IMR-90 (cell line): ENCODE data around the gene GAS7. TPM values are rescaled to one million over a fixed set of nuclear protein-coding genes. Genes with fewer than 3 reads are reported as not detected.

Experiments used
- ATAC-seq: fragments of 200-7000 bp; cut with Tn5 transposase; 2 replicates; pipeline ENCODE4 v1.9.1; 2020; ENCODE audit warnings: low read depth, mild to moderate bottlenecking, moderate library complexity
- BruUV-seq: library from RNA; stranded (reverse); fragments of 400-500 nt; replicated peaks from 2 replicates; lab custom pipeline; 2021; lab: Mats Ljungman, UMichigan
- CTCF ChIA-PET: fragments of 300-600 bp; formaldehyde crosslinking; extraction: SDS; loops from one replicate; lab custom pipeline; 2021; ENCODE audit warnings: antibody characterized with exemption; lab: Yijun Ruan, JAX
- POLR2A ChIA-PET: fragments of 300-600 bp; sonication (Branson Sonifier 250); formaldehyde crosslinking; loops from one replicate; lab custom pipeline; 2022; ENCODE audit warnings: antibody characterized with exemption; ENCODE audit not compliant: unreplicated experiment; lab: Charles Lee
- DNase-seq: peaks from one replicate; pipeline ENCODE4 v3.0.0; 2013
- H2AFZ ChIP-seq: replicated peaks from 2 replicates; pipeline ENCODE3; 2013; ENCODE audit warnings: low read length, mild to moderate bottlenecking; ENCODE audit not compliant: poor library complexity
- H2AK5ac ChIP-seq: 2 replicates; pipeline ENCODE4 v1.6.1; 2013; ENCODE audit warnings: low read depth, low read length, inconsistent platforms
- H2AK9ac ChIP-seq: replicated peaks from 2 replicates; pipeline ENCODE3; 2013; ENCODE audit warnings: mild to moderate bottlenecking, low read depth, low read length, moderate library complexity; ENCODE audit not compliant: poor library complexity
- H2BK120ac ChIP-seq: 2 replicates; pipeline ENCODE4 v1.6.1; 2013; ENCODE audit warnings: low read depth, low read length, inconsistent platforms
- H2BK15ac ChIP-seq: 3 replicates; pipeline ENCODE4 v1.6.1; 2013; ENCODE audit warnings: low read depth, low read length, inconsistent platforms
- H2BK20ac ChIP-seq: 2 replicates; pipeline ENCODE4 v1.6.1; 2013; ENCODE audit warnings: low read depth, mild to moderate bottlenecking, inconsistent platforms, low read length, moderate library complexity
- H2BK5ac ChIP-seq: 2 replicates; pipeline ENCODE4 v1.6.1; 2013; ENCODE audit warnings: mild to moderate bottlenecking, low read depth, low read length, inconsistent platforms; ENCODE audit not compliant: poor library complexity, severe bottlenecking
- H3K14ac ChIP-seq: replicated peaks from 2 replicates; pipeline ENCODE4 v1.6.1; 2013; ENCODE audit warnings: low read depth, low read length, inconsistent platforms
- H3K18ac ChIP-seq: 2 replicates; pipeline ENCODE4 v1.6.1; 2013; ENCODE audit warnings: low read depth, low read length, control low read depth
- H3K23ac ChIP-seq: 2 replicates; pipeline ENCODE4 v1.6.1; 2013; ENCODE audit warnings: low read depth, low read length, inconsistent platforms
- H3K27ac ChIP-seq: 2 replicates; pipeline ENCODE4 v1.5.1; 2013; ENCODE audit warnings: mild to moderate bottlenecking, control low read depth, low read length; ENCODE audit not compliant: insufficient read depth
- H3K27me3 ChIP-seq: 2 replicates; pipeline ENCODE4 v1.6.1; 2013; ENCODE audit warnings: low read length; ENCODE audit not compliant: control insufficient read depth, insufficient read depth
- H3K36me3 ChIP-seq: 2 replicates; pipeline ENCODE4 v1.6.1; 2013; ENCODE audit warnings: low read length, mixed read lengths; ENCODE audit not compliant: control insufficient read depth, insufficient read depth
- H3K4ac ChIP-seq: 2 replicates; pipeline ENCODE4 v1.6.1; 2013; ENCODE audit warnings: low read depth, low read length, inconsistent platforms
- H3K4me1 ChIP-seq: 2 replicates; pipeline ENCODE4 v1.6.1; 2013; ENCODE audit warnings: low read length, mixed read lengths; ENCODE audit not compliant: control insufficient read depth, insufficient read depth
- H3K4me2 ChIP-seq: 2 replicates; pipeline ENCODE4 v1.6.1; 2013; ENCODE audit warnings: low read depth, mild to moderate bottlenecking, control low read depth, low read length, moderate library complexity
- H3K4me3 ChIP-seq: 2 replicates; pipeline ENCODE4 v1.5.1; 2013; ENCODE audit warnings: low read depth, mild to moderate bottlenecking, control low read depth, low read length, moderate library complexity; ENCODE audit not compliant: insufficient read depth
- H3K56ac ChIP-seq: 2 replicates; pipeline ENCODE4 v1.6.1; 2013; ENCODE audit warnings: low read length, inconsistent platforms; ENCODE audit not compliant: insufficient read depth; ENCODE audit errors: extremely low read depth
- H3K79me1 ChIP-seq, 2 experiments: 2 replicates each; pipeline ENCODE4 v1.6.1; 2013; ENCODE audit warnings: low read length in 2 of 2, inconsistent platforms in 1 of 2, low read depth in 1 of 2
- H3K9ac ChIP-seq: 2 replicates; pipeline ENCODE4 v1.6.1; 2013; ENCODE audit warnings: low read depth, low read length, control low read depth
- H3K9me1 ChIP-seq: 2 replicates; pipeline ENCODE4 v1.6.1; 2013; ENCODE audit warnings: low read length, inconsistent platforms; ENCODE audit not compliant: insufficient read depth
- H3K9me3 ChIP-seq: 2 replicates; pipeline ENCODE4 v1.6.1; 2013; ENCODE audit warnings: low read length; ENCODE audit not compliant: control insufficient read depth, insufficient read depth
- H4K20me1 ChIP-seq: 2 replicates; pipeline ENCODE4 v1.6.1; 2013; ENCODE audit warnings: low read length, inconsistent platforms; ENCODE audit not compliant: insufficient read depth
- H4K5ac ChIP-seq: 2 replicates; pipeline ENCODE4 v1.6.1; 2013; ENCODE audit warnings: mild to moderate bottlenecking, low read depth, low read length, control low read depth
- H4K8ac ChIP-seq, 2 experiments: 2 replicates each; pipeline ENCODE4 v1.6.1; 2013; ENCODE audit warnings: low read depth in 2 of 2, low read length in 2 of 2, control low read depth in 1 of 2, inconsistent platforms in 1 of 2
- H4K91ac ChIP-seq: 2 replicates; pipeline ENCODE4 v1.6.1; 2013; ENCODE audit warnings: low read depth, low read length, inconsistent platforms; ENCODE audit not compliant: insufficient read depth
- BHLHE40 ChIP-seq: fragments of 150-350 bp; IDR thresholded peaks from 2 replicates; pipeline ENCODE4 v1.6.1; 2016; ENCODE audit warnings: mild to moderate bottlenecking, low read depth, low read length
- FOS ChIP-seq: fragments of 150-350 bp; IDR thresholded peaks from 2 replicates; pipeline ENCODE4 v1.6.1; 2016; ENCODE audit warnings: low read depth, low read length
- MAFK ChIP-seq: IDR thresholded peaks from 2 replicates; pipeline ENCODE4 v1.6.1; 2012; ENCODE audit warnings: low read depth, low read length, improper control_type of control experiment
- MXI1 ChIP-seq: IDR thresholded peaks from 2 replicates; pipeline ENCODE4 v1.6.1; 2012; ENCODE audit warnings: low read depth, mild to moderate bottlenecking, low read length, moderate library complexity, borderline replicate concordance
- NFE2L2 ChIP-seq: fragments of 150-350 bp; IDR thresholded peaks from 2 replicates; pipeline ENCODE4 v1.6.1; 2016; ENCODE audit warnings: low read depth, mild to moderate bottlenecking, low read length
- WGBS, 2 experiments: methylation state at CpG; one replicate each; pipeline versions ENCODE4 v1.1.5 to v1.1.7; 2013; ENCODE audit warnings: missing lambda C conversion rate in 2 of 2; ENCODE audit not compliant: insufficient read length in 1 of 2; ENCODE audit errors: extremely low coverage in 2 of 2; 5-methylcytosine and 5-hydroxymethylcytosine counted together
- dilution Hi-C: fragments of 300-500 bp; cut with HindIII; formaldehyde crosslinking; loops from one replicate; pipeline ENCODE4 v1.14.3; 2018; ENCODE audit warnings: low sequenced_read_pairs; ENCODE audit not compliant: unreplicated experiment
- in situ Hi-C: fragments of 300-500 bp; cut with MboI; formaldehyde crosslinking; loops from 3 replicates; pipeline ENCODE4 v1.14.3; 2019; ENCODE audit warnings: low sequenced_read_pairs, inconsistent platforms, mixed read lengths
- intact Hi-C: fragments of 100-400 bp; cut with micrococcal nuclease; formaldehyde crosslinking; loops from 2 replicates; pipeline ENCODE4 v1.10.0; 2022
- polyA plus RNA-seq, 3 experiments: library from polyadenylated mRNA; depleted of rRNA; stranded (reverse); fragments of >200 nt; gene quantifications; 2 replicates each; pipeline ENCODE4 v1.2.3, GENCODE V29; 2012; ENCODE audit warnings: low replicate concordance in 1 of 3
- total RNA-seq: library from RNA; depleted of rRNA; stranded (reverse); fragments of >200 nt; gene quantifications from 2 replicates; pipeline ENCODE4 v1.2.3, GENCODE V29; 2012
- TF ChIP-seq, protein P1 (sequence below): fragments of 150-350 bp; IDR thresholded peaks from 2 replicates; pipeline ENCODE4 v1.6.1; 2017; ENCODE audit warnings: mild to moderate bottlenecking, antibody characterized with exemption, low read length, low read depth

The GAS7 gene
- total and polyA plus RNA-seq, 2 of the 4 experiments (the other 2 are of a cell fraction): 4.6 to 5.0 TPM

DNA sequence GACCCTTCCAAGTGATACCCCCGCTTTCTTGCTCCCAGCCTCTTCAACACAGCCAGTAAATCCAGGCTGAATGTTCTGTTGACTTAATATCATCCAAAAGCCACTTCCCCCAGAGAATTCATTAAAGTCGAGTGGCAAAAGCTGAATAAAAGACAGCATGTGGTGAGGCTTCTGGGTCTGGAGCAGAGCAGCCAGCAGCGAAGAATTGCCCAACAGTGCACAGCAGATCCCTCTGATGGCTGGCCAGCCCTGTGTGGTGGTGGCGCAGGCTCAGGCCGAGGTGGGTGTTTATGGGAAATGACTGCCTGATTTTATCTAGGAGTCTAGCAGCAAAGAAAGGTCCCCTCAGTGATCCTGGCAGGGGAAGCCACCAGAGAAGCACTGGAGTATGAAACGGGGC, 263.0 kb downstream of the GAS7 start:
- Histone ChIP-seq H3K56ac (no peak overlapping the region), H3K4ac (no peak overlapping the region), H3K14ac (no peak overlapping the region), H3K18ac (no peak overlapping the region), H3K27ac (no peak overlapping the region), H2AK5ac (no peak overlapping the region), H3K9me3 (peaks cover 6% of the 10 kb centered on the region), H4K5ac (no peak overlapping the region), H2BK15ac (no peak overlapping the region), H4K8ac (no peak overlapping the region), H3K23ac (no peak overlapping the region), H3K4me2 (no peak overlapping the region), H3K4me3 (no peak overlapping the region), H3K9me1 (peaks cover 5% of the 10 kb centered on the region; the same call in 1 of the 2 replicates), H2AFZ (no peak overlapping the region), H3K27me3 (no peaks in the 10 kb centered on the region), H4K20me1 (no peaks in the 10 kb centered on the region), H2BK20ac (no peak overlapping the region), H4K91ac (no peak overlapping the region), H3K4me1 (no peaks in the 10 kb centered on the region; the same call in 1 of the 2 replicates), H3K79me1 (no peaks in the 10 kb centered on the region), H2AK9ac (no peak overlapping the region), H2BK5ac (no peak overlapping the region), H3K36me3 (peaks cover 5% of the 10 kb centered on the region; the same call in 1 of the 2 replicates), H3K9ac (no peak overlapping the region), H2BK120ac (no peak overlapping the region)
- no peak for DNase-seq
- TF ChIP-seq MAFK: no peak
- TF ChIP-seq, protein P1, sequence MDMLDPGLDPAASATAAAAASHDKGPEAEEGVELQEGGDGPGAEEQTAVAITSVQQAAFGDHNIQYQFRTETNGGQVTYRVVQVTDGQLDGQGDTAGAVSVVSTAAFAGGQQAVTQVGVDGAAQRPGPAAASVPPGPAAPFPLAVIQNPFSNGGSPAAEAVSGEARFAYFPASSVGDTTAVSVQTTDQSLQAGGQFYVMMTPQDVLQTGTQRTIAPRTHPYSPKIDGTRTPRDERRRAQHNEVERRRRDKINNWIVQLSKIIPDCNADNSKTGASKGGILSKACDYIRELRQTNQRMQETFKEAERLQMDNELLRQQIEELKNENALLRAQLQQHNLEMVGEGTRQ: no peak
- TF ChIP-seq BHLHE40: no peak
- TF ChIP-seq NFE2L2: no peak
- TF ChIP-seq MXI1: no peak
- TF ChIP-seq FOS: no peak
- ChIA-PET POLR2A (no interaction called here), CTCF (interaction anchor here (0.5 to 1.3 kb wide), 3 partner anchors 22 to 679 kb away, joined by 3 to 4 read pairs (median 3); no protein-coding TSS in a partner anchor)
- ATAC-seq: no peak
- BruUV-seq: no TSS peak
- 76% methylated on average over 2 of the region's 6 CpGs; no CpG with 5 or more reads in 1 of the 2 experiments for WGBS, 2 experiments
- in situ Hi-C loops (no loop called here), intact Hi-C loops (no loop called here), dilution Hi-C loops (no loop called here)
